ENCODE measurements around the gene WNT5B. TPM values are rescaled to one million over a fixed set of nuclear protein-coding genes. Genes with fewer than 3 reads are reported as not detected.

Gene WNT5B
- total and polyA plus RNA-seq, 9 of the 15 experiments (the other 6 are each of a cell fraction or from before 2014, with no cell fraction given) = 0.42 to 16.8 (median 5.4) TPM

DNA sequence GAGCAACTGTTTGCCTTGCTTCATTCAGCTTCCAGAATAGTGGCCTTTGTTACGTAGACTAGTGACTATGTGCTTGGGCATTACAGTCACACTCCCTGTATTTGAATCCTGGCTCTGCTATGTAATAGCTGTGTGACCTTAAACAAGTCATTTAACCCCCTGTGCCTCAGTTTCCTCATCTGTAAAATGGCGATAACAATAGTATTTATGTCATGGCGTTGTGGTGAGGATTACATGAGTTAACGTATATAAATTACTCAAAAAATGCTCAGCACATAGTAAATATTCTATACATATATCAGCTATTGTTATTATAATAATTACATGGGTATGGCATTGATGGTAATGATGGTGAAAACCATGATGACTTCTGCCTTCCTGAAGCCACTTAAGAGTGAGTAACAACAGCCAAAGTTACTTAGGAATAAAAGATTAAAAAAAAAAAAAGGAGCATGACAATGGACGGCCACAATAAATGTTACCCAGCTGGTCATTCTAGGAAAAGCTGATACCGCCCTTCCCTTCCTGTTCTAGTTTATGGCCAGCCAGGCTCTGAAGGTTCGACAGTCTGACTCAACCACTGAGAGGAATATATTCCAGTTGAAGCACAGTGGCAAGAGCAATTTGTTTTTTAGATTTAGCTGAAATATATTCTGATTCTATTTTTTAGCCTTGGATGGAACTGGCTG lies 51.9 kb downstream of the WNT5B start (continued):
- TF ChIP-seq GATAD2A (IDR thresholded peaks at IDR 0.05) (no peak), FOXP1 (CRISPR knock-in tag; IDR thresholded peaks at IDR 0.05) (no peak), MYNN (IDR thresholded peaks at IDR 0.05) (no peak), MYNN (CRISPR knock-in tag; IDR thresholded peaks at IDR 0.05) (no peak), ZNF384 (IDR thresholded peaks at IDR 0.05; ENCODE audit: low read depth, low read length) (peak; percentile 16; the same call in 1 of the 2 replicates), SOX6 (IDR thresholded peaks at IDR 0.05) (peak; percentile 49; the same call in 1 of the 2 replicates), RBM25 (IDR thresholded peaks at IDR 0.05; ENCODE audit: low read depth, low read length, severe bottlenecking) (peak; percentile 59)
- TF ChIP-seq, protein P1, sequence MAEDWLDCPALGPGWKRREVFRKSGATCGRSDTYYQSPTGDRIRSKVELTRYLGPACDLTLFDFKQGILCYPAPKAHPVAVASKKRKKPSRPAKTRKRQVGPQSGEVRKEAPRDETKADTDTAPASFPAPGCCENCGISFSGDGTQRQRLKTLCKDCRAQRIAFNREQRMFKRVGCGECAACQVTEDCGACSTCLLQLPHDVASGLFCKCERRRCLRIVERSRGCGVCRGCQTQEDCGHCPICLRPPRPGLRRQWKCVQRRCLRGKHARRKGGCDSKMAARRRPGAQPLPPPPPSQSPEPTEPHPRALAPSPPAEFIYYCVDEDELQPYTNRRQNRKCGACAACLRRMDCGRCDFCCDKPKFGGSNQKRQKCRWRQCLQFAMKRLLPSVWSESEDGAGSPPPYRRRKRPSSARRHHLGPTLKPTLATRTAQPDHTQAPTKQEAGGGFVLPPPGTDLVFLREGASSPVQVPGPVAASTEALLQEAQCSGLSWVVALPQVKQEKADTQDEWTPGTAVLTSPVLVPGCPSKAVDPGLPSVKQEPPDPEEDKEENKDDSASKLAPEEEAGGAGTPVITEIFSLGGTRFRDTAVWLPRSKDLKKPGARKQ (CRISPR knock-in tag; IDR thresholded peaks at IDR 0.05) = no peak
- TF ChIP-seq, protein P2, sequence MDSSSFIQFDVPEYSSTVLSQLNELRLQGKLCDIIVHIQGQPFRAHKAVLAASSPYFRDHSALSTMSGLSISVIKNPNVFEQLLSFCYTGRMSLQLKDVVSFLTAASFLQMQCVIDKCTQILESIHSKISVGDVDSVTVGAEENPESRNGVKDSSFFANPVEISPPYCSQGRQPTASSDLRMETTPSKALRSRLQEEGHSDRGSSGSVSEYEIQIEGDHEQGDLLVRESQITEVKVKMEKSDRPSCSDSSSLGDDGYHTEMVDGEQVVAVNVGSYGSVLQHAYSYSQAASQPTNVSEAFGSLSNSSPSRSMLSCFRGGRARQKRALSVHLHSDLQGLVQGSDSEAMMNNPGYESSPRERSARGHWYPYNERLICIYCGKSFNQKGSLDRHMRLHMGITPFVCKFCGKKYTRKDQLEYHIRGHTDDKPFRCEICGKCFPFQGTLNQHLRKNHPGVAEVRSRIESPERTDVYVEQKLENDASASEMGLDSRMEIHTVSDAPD (CRISPR knock-in tag; IDR thresholded peaks at IDR 0.05) = no peak
- TF ChIP-seq, protein P3, sequence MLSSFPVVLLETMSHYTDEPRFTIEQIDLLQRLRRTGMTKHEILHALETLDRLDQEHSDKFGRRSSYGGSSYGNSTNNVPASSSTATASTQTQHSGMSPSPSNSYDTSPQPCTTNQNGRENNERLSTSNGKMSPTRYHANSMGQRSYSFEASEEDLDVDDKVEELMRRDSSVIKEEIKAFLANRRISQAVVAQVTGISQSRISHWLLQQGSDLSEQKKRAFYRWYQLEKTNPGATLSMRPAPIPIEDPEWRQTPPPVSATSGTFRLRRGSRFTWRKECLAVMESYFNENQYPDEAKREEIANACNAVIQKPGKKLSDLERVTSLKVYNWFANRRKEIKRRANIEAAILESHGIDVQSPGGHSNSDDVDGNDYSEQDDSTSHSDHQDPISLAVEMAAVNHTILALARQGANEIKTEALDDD (IDR thresholded peaks at IDR 0.05) = no peak

All from K562 (cell line).